Stromal cell of bone marrow (primary cell): ENCODE data around the gene CNNM3.

Source experiments
- DNase-seq: peaks from one replicate; pipeline ENCODE4 v3.0.0-alpha.2; 2012; ENCODE audit warnings: low read depth

CNNM3 gene

DNA sequence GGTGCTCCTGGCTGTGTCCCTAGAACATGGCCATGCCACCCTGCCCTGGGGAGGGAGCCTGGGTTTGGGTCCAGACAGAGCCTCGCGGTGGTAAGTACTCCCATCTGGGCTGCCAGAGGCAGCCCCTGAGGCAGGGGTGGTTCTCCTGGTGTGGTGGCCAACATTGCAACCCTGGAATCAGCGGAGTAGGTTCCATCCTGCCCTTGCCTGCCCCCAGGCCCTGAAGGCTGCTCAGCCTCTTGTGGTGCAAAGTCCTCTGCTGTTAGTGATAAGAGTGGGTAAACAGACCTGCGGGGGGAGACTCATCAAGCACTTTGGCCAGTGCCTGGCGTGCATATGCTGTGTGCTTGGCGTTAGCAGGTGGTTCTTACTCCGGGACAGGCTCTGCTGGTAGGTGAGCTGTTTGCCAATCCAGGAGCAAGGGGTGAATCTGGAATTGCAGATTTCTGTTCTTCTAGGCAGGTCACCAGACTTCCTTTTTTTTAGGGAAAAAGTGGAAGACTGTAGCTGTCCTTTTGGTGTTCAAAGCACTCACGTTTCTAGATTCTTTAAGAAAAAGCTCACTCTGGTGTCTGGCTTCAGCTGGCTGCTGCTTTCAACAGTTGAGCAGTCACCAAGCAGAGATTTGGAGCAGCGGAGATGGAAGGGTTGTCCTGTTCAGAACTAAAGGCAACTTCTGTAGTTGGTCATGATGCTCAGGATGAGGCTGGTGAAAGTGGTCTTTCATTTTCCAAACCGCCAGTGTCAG lies 3.2 kb downstream of the CNNM3 start:
- no peak for DNase-seq

DNA sequence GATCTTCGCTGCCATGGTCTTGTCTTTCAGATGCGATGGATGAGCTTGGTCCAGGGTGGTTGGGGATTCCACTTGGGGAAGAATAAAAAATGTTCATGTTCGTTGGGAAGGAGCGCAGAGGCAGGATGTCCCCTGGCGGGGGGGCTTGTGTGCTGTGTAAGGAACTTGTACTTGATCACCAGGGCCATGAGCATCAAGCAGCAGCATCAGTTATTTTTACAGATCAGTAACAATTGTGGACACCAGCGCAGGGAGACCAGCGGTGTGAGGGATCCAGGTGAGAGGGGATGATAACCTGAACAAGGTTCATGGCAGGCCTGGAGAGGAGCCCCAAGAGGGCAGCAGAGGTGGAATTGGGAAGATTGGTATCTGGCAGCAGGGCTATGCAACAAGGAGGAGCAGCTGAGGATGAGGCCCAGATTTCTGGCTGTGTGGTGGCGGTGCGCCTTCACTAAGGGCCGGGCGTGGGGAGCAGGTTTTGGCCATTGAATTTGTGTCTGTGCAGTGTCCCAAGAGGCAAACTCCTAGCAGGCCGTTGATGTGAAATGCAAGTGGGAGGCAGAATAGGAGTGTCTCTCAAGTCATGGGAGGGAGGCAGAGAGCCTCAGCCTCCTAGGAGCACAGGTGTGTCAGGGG lies 3.9 kb downstream of the CNNM3 start:
- no peak for DNase-seq

DNA sequence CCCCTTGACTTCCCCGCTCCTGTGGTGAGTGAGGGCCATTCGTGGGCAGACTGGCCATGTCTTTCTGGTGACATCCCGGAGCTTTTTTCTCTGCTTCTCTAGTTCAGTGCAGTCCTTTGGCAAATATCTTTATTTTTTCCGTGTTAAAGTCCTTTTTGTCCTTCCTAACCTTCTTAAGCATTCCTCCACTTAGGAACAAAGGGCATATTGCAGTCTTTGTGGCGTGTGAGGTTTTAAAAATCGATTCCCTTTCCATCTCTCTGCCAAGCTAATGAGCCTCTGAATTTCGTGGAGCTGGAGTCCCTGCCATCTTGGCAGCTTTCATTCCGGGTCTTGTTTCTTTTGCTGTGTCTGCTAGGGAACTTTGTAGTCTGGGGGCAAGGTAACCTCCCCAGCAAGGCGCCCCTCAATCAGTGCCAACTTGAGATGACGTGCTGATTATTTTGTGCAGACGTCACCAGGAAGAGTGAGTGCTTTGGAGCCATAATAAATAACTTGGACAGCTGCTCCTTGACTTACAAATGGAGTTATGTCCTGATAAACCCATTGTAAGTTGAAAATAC lies 5.1 kb downstream of the CNNM3 start:
- DNase-seq, result no peak

DNA sequence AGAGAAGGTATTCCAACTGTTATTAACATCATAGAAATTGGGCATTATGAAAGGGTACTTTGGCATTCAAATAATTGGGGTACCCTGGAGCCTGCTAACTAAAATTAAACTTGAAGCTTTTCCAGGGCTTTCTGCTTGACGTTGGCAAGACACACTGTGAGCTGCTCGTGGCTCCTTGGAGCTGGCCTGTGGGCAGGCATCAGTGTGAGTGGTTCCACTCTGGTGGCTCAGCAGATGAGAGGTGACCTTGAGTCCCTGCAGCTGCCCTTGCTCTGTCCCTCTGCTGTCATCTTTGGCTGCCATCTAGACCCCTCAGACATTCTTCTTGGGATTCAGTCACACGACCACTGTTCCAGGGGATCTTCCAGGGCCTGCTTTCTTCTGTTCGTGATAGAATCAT lies 6.7 kb downstream of the CNNM3 start:
- DNase-seq, result no peak

DNA sequence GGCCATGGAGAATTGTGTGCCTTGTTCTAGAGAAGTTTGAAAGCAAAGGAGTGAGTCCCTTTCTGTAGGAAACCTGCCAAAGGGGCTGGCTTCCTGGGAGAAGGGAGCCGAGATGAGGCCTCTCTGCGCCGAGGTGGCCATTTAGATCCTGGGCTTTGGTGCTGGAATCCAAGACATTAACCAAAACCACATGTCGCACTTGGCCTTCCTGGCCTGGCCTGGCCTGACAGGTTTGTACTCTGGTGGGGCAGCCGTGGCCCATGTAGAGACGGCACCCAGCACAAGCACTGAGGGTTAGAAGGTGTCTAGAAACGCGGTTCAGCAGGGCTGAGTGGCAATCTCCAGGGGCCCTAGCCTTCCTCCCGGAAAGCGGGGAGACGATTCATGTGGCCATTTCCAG lies 7.1 kb downstream of the CNNM3 start:
- no peak for DNase-seq

GRCh38 chr2:96824079-96824870 lies 8.2 kb downstream of the CNNM3 start:
- DNase-seq, result no peak

DNA sequence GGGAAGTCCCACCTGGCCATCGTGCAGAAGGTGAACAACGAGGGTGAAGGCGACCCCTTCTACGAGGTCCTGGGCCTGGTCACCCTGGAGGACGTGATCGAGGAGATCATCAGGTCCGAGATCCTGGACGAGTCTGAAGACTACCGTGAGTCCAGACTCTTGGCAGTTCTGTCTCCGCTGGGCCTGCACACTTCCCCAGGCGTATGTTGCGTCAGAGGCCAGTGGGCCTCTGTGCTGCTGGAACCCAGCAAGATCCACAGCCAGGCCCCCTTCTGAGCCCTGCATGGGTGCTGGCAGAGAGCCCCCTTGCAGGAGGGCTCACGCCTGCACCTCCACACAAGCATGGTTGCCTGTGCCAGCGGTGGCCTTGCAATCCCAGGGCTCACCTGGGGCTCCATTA lies 9.0 kb downstream of the CNNM3 start:
- DNase-seq, result no peak

DNA sequence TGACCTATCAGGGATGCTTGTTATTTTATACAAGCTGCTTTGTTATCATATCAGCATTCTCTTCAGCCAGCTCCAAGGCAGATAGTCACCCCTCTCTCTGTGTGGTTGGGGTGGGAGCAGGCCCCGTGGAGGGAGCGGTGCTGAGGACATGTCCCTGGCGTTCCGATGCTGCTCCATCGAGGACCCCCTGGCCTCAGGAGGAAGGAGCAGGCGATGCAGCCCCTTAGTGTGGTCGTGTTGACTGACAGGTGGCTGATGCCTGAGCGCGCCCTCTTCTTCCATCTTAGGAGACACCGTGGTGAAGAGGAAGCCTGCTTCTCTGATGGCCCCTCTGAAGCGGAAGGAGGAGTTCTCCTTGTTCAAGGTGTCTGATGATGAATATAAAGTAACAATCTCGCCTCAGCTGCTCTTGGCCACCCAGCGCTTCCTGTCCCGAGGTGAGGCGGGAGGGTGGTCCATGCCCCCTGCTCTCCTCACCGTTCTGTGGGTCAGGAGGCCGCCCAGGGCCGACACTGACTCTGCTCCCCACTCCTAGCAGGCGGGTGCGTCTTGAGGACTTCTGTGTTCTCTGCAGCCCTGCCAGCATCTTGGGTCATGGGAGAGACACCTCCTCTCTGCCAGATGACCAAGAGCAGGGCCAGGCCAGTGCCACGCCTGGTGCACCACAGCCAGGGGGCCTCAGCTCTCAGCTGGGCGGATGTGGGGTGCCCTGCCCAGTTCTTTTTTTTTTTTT lies 10.6 kb downstream of the CNNM3 start:
- no peak for DNase-seq

GRCh38 chr2:96828436-96828835 lies 12.4 kb downstream of the CNNM3 start:
- DNase-seq, result no peak

DNA sequence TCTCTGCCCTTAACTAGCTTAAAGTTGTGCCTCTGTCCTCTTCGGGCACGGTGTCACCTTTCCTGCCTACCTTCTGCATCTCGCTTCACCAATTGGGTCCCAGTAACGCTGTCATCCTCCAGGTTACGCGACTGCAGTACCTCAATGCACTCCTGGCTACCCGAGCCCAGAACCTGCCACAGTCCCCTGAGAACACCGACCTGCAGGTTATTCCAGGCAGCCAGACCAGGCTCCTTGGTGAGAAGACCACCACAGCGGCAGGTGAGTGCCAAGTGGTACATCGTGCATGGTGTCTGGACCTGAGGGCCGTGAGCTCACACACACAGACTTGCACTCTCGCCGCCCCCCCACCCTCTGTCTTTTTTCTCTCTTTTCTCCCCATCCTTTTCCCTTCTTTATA lies 12.8 kb downstream of the CNNM3 start:
- DNase-seq, result no peak

- DNase-seq, result no peak
Observed at GRCh38 chr2:96830044-96830562, 14.0 kb downstream of the CNNM3 start.

- DNase-seq, result no peak
Observed at GRCh38 chr2:96831679-96832078, 15.6 kb downstream of the CNNM3 start.

GRCh38 chr2:96832408-96832753 lies 16.3 kb downstream of the CNNM3 start:
- DNase-seq, result no peak

- DNase-seq, result no peak
Observed at GRCh38 chr2:96832754-96833507, 16.9 kb downstream of the CNNM3 start.

DNA sequence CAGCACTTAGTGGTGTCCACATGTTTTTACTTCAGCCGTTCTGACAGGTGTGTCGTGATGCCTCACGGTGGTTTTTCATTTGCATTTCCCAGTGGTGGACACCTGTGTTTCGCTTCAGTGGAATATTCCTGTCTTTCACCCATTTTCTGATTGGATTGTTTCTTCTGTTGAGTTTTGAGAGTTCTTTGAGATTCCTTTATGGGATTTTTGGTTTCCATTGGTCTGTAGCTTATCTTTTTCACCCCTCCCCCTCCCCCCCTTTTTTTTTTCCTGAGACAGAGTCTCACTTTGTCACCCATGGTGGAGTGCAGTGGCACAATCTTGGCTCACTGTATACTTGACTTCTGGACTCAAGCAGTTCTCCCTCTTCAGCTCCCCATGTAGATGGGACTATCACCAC lies 19.8 kb downstream of the CNNM3 start:
- DNase-seq, result no peak

DNA sequence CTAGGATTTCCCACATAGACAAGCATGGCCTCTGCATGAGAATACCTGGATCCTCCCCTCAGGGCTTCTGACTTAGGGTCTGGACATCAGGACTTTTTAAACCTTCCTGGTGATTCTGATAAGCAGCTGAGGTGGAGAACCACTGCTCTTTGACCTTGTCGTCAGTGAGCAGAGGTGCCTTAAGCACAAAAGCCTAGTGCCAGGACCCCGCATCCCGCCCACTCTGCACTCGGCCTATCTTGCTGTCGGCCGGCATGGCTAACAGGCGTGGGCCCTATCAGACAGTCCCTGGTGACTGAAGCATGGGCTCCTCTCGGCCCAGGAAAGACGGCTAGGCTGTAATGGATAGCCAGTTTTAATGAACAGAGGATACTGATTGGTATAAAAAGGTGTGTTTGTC lies 21.5 kb downstream of the CNNM3 start:
- no peak for DNase-seq

GRCh38 chr2:96838345-96839292 lies 22.6 kb downstream of the CNNM3 start:
- no peak for DNase-seq

- no peak for DNase-seq
Observed at GRCh38 chr2:96839293-96839874, 23.3 kb downstream of the CNNM3 start.
